GM21786 (cell line): Measurements from ENCODE around the gene SLC25A24.
"Not testable (repeated sequence)": the region's sequence is repeated elsewhere in the genome, so short reads cannot be mapped to it uniquely, and the experiment has no call there.

Experiments used
- ATAC-seq: cut with Tn5 transposase; IDR thresholded peaks from one replicate; pipeline ENCODE4 v1.9.1; 2021; ENCODE audit not compliant: unreplicated experiment

The SLC25A24 gene

GRCh38 chr1:108140936-108141335 is 59.2 kb downstream of the SLC25A24 start:
- no peak for ATAC-seq

DNA sequence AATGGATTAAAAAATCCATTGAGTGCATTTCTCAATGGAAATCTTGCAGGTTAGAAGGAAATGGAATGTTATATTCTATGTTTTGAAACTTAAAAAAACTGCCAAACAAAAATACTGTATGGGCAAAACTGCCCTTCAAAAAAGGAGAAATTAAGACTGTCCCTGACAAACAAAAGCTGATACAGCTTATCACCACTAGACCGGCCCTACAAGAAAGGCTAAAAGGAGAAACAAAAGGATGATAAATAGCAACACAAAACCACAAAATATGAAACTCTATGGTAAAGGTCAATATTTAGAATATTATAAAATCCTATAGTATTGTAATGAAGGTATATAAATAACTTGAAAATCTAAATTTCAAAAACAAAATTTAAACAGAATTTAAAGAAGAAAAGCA is 60.0 kb downstream of the SLC25A24 start:
- no peak for ATAC-seq

GRCh38 chr1:108139555-108139954 is 60.6 kb downstream of the SLC25A24 start:
- ATAC-seq, result not testable (repeated sequence)

- ATAC-seq, result not testable (repeated sequence)
These were observed 67.0 kb downstream of the SLC25A24 start for GRCh38 chr1:108133148-108133547.

DNA sequence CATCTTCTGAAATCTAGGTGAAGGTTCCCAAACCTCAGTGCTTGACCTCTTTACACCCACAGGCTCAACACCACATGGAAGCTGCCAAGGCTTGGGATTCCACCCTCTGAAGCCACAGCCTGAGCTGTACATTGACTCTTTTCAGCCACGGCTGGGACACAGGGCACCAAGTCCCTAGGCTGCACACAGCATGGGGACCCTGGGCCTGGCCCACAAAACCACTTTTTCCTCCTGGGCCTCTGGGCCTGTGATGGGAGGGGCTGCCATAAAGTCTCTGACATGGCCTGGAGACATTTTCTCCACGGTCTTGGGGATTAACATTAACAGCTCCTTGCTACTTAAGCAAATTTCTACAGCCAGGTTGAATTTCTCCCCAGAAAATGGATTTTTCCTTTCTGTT is 67.8 kb downstream of the SLC25A24 start:
- ATAC-seq, result not testable (repeated sequence)

- ATAC-seq, result not testable (repeated sequence)
These were observed 68.9 kb downstream of the SLC25A24 start for GRCh38 chr1:108131281-108131680.

DNA sequence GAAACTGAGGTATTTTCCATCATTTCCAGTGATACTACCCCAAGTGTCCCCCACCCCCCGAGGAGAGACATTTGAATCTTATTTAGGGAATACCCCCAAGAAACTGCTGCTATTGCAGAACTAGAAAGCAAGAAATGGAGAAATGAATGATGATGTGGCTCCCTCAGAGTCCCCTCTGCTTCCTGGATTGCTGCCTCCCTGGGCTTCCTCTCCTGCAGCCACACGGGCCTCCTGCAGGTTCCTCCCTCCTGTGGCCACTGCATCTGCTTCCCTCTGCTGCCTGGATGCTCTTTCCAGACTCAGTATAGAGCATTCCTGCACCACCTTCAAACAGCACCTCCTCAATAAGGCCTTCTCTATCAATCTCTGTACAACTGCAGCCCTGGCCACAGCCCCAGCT is 69.3 kb downstream of the SLC25A24 start:
- ATAC-seq, result no peak

DNA sequence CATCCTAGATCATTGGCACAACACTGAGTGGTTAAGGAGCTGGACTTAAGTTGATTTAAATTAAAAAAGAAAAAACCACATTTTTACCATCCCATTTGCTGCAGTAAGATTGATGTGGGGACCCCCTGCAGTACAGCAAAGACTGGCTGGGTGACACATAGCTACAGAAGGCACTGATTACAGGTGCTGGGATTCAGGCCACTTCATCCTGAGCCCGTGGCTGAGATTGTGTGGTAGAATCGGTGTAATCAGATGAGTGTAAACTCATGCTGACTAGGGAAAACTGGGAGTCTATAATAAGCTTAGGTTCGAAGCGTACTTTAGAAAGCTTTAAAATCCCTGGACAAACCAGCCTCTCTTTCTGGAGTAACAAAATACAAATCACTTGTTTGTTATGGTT is 70.1 kb downstream of the SLC25A24 start:
- ATAC-seq, result no peak

DNA sequence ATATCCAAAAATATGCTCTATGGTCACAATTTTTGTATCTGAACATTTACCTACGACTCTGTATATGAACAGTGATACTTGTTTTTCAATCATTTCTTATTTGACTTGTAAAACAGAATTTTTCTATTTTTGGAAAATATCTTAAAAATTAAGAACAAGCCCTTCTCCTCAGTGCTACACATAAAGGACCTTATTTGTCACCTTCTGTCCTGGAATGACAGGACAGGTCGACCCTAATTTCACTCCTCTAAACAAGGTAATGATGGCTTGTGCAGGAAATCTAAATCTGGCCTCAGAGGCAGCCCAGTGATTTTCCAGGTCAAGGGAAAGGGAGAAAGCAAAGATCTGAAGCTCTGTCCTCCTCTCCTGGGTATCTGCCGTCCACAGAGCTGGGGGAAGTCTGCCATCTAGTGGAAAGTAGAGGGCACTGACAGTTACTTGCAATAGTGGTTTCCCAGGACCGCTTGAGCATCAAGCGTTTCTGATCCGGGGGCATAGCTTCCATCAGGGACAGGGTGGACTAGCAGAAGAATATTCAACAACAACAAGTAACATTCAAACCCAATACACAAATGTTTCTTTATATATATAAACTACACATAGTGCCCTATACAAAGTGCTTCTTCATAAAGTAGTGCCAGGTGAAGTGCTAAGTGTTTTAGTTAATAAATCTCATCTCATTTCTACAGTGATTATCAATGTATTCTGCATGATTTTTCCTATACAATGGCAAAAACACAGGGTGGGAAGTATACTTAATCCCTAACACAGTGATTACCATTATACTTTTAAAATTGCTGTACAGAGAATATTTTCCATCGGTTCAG is 74.6 kb downstream of the SLC25A24 start:
- peak; percentile 94 for ATAC-seq

DNA sequence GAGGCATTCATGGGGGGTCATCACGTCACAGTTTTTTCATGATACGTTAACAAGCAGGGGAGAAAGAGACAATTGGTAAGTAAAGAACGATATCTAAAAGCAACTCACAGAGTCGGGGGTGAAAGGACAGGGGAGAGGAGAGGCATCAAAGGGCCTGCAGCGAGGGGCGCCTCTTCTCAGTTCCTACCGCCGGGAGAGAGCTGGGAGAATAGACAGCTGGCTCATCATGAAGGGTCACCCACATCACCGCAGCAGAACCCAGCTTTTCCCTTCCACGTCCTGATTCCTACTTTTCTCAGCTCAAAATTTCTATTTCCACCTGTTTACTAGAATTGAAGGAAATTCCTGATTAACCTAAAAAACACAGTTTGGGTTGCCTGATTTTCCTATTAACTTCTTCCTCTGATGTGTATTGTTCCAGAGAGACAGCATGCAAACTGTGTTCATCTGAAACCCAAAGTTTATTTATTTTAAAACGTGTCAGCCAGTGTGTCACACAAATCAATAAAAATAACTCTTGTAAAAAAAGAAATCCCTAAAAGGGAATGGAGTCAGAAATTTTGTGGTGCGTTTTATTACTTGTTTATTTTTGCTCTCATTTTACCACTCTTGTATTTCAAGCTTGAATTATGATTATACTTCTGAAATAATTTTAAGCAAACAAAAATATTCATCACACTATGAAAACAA is 75.4 kb downstream of the SLC25A24 start:
- no peak for ATAC-seq

DNA sequence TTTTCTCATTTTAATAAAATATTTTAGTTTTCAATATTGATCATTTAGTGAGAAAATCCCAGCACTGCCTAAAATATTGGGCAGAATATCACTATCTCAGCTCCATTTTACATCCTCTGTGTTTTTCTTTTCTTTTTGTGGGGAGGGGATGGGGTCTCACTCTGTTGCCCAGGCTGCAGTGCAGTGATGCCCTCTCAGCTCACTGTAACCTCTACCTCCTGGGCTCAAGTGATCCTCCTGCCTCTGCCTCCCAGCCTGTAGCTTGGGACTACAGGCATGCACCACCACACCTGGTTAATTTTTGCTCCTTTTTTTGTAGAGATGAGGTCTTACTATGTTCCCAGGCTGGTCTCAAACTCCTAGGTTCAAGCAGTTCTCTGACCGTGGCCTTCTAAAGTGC is 76.1 kb downstream of the SLC25A24 start:
- ATAC-seq, result no peak

- ATAC-seq, result no peak
These were observed 78.6 kb downstream of the SLC25A24 start for GRCh38 chr1:108121358-108122143.

DNA sequence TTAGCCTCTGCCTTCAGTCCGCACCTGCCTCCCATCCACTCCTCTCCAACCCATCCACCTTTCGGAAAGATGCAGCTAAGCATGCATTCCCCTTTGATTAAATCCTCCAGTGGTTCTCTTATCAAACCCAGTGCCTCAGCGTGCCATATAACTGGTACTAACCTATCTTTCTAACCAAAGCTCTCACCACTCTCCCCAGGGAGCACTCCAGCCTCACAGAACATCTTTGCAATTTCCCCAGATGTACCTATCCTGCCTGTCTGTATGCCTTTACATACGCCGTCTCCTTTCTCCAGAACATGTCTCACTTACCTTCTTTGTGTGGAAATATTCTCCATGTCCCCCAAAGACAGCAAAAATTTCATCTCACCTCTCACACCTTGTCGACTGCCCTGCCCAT is 80.0 kb downstream of the SLC25A24 start:
- no peak for ATAC-seq

- no peak for ATAC-seq
These were observed 80.6 kb downstream of the SLC25A24 start for GRCh38 chr1:108119500-108119899.

- ATAC-seq, result no peak
These were observed 81.9 kb downstream of the SLC25A24 start for GRCh38 chr1:108117945-108118902.

GRCh38 chr1:108117237-108117636 is 82.9 kb downstream of the SLC25A24 start:
- ATAC-seq, result no peak

GRCh38 chr1:108114033-108114599 is 86.0 kb downstream of the SLC25A24 start:
- ATAC-seq, result no peak

GRCh38 chr1:108113496-108113895 is 86.6 kb downstream of the SLC25A24 start:
- ATAC-seq, result no peak

DNA sequence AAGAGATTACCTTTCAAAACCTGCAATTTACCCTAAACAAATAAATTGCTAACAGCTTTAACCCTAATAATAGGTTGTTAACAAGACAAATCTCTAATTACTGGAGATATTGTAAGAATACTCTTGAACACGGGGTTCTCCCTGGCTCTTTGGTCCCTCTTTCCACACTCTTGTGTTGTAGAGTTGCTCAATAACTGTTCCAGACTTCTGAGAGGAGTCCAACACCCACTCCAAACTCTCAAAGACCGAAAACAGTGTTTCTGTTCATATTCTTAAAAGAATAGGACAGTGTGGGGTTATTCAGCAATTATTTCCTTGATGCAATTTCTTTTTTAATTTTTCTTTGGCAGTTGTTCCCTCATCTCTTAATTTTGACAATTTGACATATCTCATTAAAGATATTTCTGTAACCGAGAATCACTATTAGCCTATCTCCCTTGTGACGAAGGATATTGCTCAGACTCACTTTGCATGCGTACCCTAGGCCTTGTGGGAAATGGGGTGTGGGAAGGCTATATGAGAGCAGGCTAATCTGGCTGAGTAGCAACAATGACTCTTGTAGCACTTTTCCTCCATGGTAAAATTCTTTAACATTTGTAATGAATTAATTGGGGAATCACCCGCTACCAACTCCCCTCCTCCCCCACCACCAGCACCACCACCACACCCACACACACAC is 90.7 kb downstream of the SLC25A24 start:
- no peak for ATAC-seq

DNA sequence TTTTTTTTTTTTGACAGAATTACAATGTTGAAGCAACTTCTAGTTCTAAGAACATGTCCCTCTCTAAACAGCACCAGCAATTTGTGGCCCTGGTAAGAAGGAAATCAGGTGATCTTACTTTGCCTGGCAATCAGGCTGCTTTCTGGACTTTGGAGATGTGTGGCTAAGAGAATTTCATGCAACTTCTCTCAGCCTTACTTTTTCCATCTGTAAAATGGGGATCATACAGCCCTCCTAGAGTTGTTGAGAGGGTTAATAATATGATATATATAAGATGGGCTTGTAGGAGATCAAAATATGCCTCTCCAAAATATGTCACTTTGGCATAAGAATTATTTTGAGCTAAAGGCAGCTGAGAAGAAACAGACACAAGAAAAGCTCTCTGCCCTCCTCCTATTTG is 92.0 kb downstream of the SLC25A24 start:
- no peak for ATAC-seq
